GM18870 (cell line): ENCODE results near the gene ENDOG.
A peak's percentile ranks its signal among the peaks of the same experiment; 100 is the strongest.
"Not testable (repeated sequence)": the region's sequence is repeated elsewhere in the genome, so short reads cannot be mapped to it uniquely, and the experiment has no call there.

ENCODE experiments used
- ATAC-seq: cut with Tn5 transposase; IDR thresholded peaks from one replicate; pipeline ENCODE4 v1.9.1; 2021; ENCODE audit warnings: moderate library complexity; ENCODE audit not compliant: unreplicated experiment

The ENDOG gene

DNA sequence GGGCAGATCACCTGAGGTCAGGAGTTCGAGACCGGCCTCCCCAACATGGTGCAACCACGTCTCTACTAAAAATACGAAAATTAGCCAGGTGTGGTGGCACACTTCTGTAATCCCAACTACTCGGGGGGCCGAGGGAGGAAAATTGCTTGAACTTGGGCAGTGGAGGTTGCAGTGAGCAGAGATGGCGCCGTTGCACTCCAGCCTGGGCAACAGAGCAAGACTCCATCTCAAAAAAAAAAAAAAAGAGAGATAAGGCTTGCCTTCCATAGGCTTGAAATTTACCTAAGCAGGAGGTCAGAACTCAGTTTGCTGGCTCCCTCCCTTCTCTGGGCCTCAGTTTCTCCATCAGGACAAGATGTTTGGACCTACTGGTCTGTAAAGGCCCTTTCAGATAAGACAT lies 10.0 kb downstream of the ENDOG start:
- no peak for ATAC-seq

DNA sequence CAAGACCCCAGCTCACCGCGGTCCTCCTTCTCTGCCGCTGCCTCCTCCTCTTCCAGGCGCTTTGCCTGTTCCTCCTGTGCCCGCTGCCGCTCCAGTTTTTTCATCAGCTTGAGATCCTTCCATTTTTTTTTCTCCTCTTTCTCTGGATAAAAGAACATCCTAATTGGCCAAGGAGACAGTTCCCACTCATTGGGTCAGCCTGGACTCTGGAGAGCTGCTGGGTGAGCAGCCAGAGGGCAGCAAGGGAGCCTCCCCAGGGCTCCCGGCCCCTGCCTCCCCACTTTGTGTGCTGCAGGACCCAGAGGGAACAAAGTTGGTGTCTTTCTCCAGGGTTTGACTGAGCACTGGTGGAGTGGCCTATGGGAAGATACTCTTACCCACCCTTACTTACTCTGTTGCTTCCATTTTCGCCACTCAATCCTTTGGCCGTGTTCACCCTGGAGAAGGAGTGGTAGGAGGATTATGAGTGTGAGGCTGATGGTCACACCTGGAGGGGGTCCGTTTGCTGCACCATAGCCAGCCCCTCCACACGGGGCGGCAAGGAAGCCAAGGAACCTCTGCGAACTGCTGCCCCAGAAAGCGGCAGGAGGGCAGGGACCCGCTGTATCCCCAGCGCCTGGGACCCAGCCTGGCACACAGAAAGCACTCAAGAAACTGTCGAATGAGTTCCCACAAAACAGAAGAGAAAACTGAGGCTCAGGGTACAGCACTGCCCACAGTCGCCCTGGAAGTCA lies 10.6 kb downstream of the ENDOG start:
- ATAC-seq, result no peak

DNA sequence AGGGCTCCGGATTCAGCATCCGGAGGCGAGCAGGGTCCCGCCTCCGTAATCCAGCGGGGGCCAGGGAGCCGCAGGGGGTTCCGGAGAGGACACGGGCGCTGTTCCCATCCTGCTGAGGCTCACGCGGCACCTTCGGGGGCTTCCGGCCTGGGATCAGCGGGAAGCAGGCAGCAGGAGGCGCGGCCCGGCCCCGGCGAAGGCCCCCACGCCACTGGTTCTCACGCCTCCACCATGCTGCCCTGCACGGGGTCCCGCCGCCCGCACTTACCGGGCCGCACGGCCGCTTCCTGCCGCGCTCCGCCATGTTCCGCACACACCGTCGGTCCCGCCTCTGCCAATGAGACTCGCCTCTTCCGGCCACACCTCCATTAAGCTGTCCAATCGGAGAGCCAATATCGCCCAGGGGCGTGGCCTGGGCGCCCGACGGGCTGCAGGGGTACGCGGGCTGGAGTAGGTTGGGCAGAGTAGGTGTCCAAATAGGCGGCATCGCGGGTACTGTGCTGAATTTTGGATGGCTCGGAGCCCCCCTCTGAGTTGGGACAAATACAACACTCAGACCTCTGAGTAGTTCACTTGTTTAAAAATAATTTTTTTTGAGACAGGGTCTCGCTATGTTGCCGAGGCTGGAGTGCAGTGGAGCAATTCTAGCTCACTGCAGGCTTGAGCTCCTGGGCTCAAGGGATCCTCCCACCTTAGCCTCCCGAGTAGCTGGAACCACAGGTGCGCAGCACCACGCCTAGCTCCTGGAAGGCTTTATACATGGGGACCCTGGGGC lies 11.4 kb downstream of the ENDOG start, which contains the start of gene SPOUT1:
Gene SPOUT1, minus strand, starts transcription at position 318 of the 775 bp plus-strand sequence. Its CDS starts 14 bp downstream, at position 304.
- peak; percentile 82 for ATAC-seq

DNA sequence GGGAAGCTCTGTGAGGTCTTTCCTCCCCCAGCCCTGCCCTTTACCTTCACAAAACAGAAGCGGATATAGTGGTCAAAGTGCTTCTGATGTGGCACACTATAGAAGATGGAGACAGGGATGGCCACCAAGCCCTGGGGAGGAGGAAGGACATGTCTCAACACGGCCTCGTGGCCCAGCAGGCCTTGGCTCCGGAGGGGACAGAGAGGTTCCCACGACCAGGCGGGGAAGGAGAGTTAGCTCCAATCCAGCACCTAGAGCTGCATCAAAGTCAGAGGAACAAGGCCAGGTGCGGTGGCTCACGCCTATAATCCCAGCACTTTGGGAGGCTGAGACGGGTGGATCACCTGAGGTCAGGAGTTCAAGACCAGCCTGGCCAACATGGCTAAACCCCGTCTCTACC lies 15.4 kb downstream of the ENDOG start:
- no peak for ATAC-seq

DNA sequence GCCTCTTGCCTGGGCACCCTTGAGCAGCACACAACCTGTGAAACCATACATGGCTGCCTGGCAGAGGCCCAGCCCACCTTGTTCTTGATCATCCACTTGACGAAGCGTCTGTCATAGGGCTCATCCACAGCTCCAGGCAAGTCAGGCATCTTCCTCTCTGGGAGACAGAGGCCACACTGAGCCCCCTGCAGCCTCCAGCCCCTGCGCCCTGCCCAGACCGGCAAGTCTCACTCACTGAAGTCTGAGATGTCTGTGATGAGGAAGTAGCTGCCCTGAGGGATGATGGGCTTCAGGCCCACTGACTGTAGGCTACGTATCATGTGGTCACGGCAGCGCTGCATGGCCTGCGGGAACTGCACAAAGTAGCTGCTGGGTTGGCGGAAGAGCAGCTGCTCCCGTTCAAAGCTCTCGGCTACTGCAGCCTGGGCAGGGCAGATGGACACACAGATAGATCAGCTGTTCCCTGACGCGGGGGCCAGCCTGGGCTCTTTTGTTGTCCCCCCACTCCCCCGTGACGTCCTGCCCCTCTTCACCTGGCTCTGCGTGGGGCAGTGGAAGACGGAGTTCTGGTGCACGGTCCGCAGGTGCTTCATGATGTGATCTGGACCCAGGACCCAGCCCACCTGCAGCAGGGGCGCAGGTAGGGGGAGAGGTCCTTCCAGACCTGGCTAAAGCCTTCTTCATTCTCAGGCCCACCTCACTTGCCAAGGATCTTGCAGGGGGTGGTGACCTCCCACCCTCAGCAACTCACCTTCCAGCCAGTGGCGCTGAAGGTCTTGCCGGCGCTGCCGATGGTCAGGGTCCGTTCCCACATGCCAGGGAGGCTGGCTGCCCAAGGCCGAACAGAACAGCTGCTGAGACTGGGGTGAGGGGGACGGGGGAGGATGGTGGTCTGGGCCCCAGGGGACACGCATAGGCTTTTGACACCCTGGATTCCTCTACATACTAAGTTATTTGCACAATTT lies 17.2 kb downstream of the ENDOG start:
- no peak for ATAC-seq

DNA sequence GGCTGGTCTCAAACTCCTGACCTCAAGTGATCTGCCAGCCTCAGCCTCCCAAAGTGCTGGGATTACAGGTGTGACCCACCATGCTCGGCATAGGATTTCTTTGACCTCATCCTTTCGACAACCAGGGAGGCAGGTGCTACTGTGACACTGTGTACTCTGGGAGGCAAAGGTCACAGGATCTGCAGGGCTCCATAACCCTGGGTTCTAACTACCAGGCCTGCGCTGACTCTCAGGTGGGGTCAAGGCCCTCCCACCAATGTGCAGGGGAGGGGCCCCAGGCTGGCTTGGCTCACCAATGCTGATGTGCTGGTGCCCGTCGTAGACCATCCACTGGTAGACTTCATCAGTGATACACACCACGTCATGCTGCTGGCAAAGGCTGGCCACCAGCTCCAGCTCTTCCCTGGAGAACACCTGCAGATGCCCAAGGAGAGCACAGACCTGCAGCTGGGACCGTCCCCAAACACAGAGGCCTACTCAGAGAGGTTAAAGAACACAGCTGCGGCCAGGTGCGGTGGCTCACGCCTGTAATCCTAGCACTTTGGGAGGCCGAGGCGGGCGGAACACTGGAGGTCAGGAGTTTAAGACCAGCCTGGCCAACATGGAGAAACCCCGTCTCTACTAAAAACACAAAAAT lies 18.3 kb downstream of the ENDOG start:
- no peak for ATAC-seq

DNA sequence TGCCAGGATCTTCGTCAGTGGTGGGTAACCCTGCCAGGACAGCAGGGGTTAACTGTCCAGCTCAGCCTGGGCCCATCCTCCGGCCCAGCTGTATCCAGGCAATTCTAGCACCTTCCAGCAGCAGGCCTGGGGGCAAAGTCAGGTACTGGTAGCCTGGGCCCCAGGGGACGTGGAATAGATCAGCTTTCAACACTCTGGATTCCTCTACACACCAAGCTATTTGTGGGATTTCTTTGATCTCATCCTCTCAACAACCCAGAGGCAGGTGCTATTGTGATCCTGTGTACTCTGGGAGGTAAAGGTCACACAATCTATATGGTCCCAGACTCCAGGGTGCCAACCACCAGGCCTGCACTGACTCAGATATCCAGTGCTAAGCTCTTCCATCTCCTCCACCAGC lies 20.0 kb downstream of the ENDOG start:
- no peak for ATAC-seq

DNA sequence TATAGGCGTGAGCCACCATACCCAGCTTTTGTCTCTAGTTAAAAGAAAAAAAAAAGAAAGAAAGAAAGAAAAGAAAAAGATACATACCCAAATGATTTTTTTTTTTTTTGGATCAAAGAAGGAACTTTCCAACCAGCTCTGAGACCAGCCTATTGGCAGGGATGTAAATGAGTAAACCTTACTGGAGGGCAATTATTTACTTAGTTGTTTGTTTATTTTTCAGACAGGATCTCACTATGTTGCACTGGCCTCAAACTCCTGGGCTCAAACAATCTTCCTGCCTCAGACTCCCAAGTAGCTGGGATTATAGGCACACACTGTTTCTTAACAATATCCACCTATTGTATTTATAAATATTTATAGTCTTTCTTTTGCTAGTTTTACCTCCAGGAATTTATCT lies 22.2 kb downstream of the ENDOG start:
- no peak for ATAC-seq

DNA sequence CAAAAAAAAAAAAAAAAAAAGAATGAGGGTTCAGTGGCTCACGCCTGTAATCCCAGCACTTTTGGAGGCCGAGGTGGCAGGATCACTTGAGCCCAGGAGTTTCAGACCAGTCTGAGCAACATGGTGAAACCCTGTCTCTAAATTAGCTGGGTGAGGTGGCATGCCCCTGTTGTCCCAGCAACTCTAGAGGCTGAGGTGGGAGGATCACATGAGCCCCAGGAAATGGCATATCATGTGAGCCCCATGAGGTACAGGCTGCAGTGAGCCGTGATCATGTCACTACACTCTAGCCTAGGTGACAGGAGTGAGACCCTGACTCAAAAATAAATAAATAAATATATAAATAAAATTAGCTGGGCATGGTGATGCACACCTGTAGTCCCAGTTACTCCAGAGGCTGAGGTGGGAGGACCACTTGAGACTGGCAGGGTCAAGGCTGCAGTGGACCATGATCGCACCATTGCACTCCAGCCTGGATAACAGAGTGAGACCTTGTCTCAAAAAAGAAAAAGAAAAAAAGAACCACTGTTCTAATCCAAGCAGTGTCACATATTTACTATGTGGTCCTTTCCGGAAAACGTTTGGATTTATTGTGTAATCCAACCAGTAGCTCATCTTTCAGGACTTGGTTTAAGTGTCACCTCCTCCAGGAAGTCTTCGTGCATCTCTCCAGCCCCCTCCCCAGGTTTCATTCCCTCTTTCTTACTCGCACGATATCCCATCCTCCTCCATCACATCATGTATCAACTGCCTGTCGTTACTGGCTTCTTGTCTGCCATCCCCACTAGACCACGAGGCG lies 23.6 kb downstream of the ENDOG start:
- no peak for ATAC-seq

DNA sequence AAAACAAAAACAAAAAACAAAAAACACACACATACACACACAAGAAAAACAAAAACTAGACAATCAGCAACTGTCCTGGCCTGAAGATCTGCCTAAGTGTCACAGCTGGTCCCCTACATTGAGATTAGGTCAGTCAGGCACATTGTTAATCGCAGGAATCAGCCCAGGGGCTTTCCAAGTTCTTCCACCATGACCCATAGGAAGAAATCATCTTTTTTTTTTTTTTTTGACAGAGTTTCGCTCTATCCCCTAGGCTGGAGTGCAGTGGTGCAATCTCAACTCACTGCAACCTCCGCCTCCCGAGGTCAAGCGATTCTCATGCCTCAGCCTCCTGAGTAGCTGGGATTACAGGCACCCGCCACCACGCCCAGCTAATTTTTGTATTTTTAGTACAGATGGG lies 24.9 kb downstream of the ENDOG start:
- ATAC-seq, result not testable (repeated sequence)

DNA sequence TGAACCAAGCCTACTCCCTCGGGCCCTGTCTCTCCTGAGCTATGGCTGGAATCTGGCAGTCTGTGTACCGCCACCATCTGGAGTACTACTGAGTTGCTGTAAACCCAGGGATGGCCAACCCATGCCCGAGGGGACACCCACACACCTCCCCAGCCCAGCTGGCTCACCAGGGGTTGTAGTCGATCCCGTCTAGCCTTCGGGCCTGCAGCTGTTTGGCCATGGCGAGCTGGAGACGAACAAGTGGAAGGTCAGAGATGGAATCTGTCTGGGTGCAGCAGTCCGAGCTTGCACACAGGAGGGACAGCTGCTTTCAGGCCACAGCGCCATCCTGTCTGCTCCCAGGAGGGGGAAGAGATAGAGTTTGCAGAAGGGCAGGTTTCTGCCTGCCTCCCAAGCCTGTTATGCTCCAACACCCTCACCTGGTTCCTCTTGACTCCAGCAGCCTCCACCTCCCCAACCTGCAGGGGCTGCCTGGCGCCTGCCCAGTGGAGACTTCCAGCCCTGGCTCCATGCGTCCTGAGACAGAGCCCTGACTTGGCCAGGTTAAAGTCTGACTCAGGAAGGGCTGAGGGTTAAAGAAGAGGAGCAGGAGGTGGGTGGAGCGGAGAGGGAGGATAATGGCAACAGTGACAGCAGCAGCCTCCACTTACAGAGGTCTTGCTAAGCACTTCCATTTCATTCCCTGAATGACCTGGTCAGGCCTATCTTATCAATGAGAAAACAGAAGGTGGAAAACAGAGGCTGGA lies 27.1 kb downstream of the ENDOG start:
- ATAC-seq, result no peak

DNA sequence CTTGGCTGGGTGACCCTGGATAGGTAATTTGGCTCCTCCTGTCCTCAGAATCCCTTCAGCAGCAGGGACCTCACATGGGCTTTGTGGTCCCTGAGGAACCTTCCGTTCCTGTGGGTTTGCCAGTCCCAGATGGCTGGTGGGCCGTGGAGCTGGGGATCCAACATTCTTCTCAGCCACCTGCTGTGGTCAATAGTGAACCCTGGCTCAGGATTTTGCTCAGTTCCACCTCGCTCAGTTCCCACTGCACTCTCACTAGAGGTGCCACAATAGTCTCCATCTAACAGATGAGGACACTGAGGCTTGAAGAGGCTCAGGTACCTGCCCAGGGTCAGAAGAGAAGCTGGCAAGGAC lies 28.4 kb downstream of the ENDOG start:
- ATAC-seq, result no peak

DNA sequence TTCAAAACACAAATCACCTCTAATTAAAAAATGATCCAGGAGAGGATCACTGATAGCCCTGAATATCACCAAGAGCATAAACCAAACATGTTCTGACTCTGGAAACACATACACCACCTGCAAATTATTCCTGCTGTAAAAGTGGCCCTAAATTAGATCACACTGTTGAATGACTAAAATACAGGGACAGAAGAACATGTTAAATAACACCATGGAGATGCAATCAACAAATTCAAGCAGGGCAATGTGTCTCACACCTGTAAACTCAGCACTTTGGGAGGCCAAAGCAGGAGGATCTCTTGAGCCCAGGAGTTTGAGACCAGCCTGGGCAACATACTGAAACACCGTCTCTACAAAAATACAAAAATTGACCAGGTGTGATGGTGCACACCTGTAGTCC lies 29.5 kb downstream of the ENDOG start:
- ATAC-seq, result no peak

DNA sequence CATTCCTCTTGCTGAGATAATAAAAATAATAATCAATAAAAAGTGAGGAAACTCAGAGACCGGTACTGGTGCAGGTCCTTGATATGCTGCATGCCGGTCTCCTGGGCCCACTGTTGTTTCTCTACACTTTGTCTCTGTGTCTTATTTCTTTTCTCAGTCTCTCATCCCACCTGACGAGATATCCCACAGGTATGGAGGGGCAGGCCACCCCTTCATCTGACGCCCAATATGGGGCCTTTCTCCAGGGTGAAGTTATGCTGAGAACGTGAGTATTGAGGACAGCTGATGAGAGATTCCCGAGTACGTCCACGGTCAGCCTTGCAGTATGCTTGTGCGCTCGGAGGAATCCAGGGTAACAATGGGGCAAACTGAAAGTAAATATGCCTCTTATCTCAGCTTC lies 32.7 kb downstream of the ENDOG start:
- not testable (repeated sequence) for ATAC-seq

DNA sequence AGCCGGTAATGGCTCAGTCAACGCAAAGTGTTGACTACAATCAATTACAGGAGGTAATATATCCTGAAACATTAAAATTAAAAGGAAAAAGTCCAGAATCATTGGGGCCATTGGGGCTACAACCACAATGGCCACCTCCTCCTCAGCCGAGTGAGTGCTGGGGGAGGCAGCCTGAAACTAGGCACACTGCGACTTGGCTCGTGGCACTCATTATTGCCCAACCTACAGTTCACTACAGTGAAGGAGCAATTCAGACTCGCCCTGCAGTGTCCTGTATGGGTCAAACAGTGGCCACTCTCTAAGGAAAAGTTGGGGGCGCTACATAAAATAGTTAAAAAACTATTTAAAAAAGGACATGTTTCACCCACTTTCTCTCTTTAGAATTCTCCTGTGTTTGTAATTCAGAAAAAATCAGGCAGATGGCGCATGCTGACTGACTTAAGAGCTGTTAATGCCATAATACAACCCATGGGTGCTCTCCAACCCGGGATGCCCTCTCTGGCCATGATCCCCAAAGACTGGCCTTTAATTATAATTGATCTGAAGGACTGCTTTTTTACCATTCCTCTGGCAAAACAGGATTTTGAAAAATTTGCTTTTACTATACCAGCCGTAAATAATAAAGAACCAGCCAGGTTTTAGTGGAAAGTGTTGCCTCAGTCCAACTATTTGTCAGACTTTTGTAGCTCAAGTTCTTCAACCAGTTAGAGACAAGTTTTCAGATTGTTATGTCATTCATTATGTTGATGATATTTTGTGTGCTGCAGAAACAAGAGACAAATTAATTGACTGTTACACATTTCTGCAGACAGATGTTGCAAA lies 33.7 kb downstream of the ENDOG start:
- not testable (repeated sequence) for ATAC-seq

DNA sequence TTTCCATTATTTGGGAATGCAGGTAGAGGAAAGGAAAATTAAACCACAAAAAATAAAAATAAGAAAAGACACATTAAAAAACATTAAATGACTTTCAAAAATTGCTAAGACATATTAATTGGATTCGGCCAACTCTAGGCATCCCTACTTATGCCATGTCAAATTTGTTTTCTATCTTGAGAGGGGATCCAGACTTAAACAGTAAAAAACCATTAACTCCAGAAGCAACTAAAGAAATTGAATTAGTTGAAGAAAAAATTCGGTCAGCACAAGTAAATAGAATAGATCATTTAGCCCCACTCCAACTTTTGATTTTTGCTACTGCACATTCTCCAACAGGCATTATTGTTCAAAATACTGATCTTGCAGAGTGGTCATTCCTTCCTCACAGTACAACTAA lies 34.3 kb downstream of the ENDOG start:
- ATAC-seq, result not testable (repeated sequence)

DNA sequence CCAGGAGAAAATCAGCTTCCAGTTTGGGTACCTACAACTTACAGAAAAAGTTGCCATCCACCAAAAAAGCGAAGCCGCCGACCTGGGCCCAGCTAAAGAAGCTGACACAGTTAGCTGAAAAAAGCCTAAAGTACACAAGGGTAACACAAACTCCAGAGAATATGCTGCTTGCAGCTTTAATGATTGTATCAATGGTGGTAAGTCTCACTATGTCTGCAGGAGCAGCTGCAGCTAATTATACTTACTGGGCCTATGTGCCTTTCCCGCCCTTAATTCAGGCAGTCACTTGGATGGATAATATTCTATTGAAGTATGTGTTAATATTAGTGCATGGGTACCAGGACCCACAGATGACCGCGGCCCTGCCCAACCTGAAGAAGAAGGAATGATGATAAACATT lies 36.2 kb downstream of the ENDOG start:
- ATAC-seq, result not testable (repeated sequence)

DNA sequence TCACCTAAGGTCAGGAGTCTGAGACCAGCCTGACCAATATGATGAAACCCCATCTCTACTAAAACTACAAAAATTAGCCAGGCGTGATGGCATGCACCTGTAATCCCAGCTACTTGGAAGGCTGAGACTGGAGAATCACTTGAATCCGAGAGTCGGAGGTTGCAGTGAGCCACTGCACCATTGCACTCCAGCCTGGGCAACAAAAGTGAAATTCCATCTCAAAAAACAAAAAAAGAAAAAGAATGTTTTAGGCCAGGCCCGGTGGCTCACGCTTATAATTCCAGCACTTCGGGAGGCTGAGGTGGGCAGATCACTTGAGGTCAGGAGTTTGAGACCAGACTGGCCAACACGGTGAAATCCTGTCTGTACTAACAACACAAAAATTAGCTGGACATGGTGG lies 40.2 kb downstream of the ENDOG start:
- ATAC-seq, result not testable (repeated sequence)
